GM12891 (cell line): ENCODE results near the gene PPIL1.

Experiments
- PAX5 ChIP-seq: IDR thresholded peaks from 2 replicates; pipeline ENCODE4 v1.6.1; 2011; ENCODE audit warnings: low read length, moderate library complexity, mild to moderate bottlenecking; ENCODE audit not compliant: insufficient read depth, severe bottlenecking
- POLR2A ChIP-seq: IDR thresholded peaks from 2 replicates; pipeline ENCODE4 v1.6.1; 2011; ENCODE audit warnings: low read depth, low read length, control low read depth
- POLR2AphosphoS5 ChIP-seq: IDR thresholded peaks from 2 replicates; pipeline ENCODE4 v1.6.1; 2011; ENCODE audit warnings: low read depth, low read length, control low read depth
- POU2F2 ChIP-seq: IDR thresholded peaks from 2 replicates; pipeline ENCODE4 v1.6.1; 2011; ENCODE audit warnings: low read depth, mild to moderate bottlenecking, control low read depth, low read length, moderate library complexity
- TAF1 ChIP-seq: IDR thresholded peaks from 2 replicates; pipeline ENCODE4 v1.6.1; 2011; ENCODE audit warnings: low read depth, low read length, control low read depth

DNA sequence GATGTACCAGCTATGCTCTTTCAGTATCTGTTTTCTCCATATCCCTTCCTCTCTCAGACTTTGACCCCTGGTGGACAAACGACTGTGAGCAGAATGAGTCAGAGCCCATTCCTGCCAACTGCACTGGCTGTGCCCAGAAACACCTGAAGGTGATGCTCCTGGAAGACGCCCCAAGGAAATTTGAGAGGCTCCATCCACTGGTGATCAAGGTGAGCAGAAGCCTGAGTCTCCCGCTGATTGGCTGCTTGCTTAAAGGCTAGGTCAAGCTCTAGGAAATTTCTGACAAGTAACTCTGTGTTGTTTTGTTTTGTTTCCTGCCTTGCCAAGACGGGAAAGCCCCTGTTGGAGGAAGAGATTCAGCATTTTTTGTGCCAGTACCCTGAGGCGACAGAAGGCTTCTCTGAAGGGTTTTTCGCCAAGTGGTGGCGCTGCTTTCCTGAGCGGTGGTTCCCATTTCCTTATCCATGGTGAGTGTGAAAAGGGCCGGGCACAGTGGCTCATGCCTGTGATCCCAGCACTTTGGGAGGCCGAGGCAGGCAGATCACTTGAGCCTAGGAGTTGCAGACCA, 39.7 kb upstream of the PPIL1 start:
- TF ChIP-seq POLR2AphosphoS5 (no peak), POLR2A (no peak), TAF1 (no peak), PAX5 (no peak), POU2F2 (no peak)
